OCI-LY1 (cell line): ENCODE data around the gene CCL27.

ENCODE experiments used
- EZH2 ChIP-seq: fragments of 200-600 bp; sonication (generic), shearing (Covaris generic); IDR thresholded peaks from 2 replicates; pipeline ENCODE4 v1.8.0; 2017; ENCODE audit warnings: borderline replicate concordance, mixed run types, mild to moderate bottlenecking, antibody characterized with exemption, low read length, moderate library complexity, mixed read lengths
- TF ChIP-seq, protein P1 (sequence below): fragments of 200-600 bp; sonication (generic), shearing (Covaris generic); IDR thresholded peaks from 2 replicates; pipeline ENCODE4 v1.5.1; 2017; ENCODE audit warnings: mild to moderate bottlenecking, antibody characterized with exemption, low read length, moderate library complexity, mixed read lengths

GRCh38 chr9:34629491-34629808, 33.0 kb downstream of the CCL27 start:
- no peak for TF ChIP-seq EZH2
- TF ChIP-seq, protein P1, sequence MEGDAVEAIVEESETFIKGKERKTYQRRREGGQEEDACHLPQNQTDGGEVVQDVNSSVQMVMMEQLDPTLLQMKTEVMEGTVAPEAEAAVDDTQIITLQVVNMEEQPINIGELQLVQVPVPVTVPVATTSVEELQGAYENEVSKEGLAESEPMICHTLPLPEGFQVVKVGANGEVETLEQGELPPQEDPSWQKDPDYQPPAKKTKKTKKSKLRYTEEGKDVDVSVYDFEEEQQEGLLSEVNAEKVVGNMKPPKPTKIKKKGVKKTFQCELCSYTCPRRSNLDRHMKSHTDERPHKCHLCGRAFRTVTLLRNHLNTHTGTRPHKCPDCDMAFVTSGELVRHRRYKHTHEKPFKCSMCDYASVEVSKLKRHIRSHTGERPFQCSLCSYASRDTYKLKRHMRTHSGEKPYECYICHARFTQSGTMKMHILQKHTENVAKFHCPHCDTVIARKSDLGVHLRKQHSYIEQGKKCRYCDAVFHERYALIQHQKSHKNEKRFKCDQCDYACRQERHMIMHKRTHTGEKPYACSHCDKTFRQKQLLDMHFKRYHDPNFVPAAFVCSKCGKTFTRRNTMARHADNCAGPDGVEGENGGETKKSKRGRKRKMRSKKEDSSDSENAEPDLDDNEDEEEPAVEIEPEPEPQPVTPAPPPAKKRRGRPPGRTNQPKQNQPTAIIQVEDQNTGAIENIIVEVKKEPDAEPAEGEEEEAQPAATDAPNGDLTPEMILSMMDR: no peak
